NCI-H510A (cell line): ENCODE data around the gene XPNPEP1.

Experiments
- DNase-seq: peaks from one replicate; lab custom pipeline; 2025; lab: John Stamatoyannopoulos, UW

The XPNPEP1 gene

DNA sequence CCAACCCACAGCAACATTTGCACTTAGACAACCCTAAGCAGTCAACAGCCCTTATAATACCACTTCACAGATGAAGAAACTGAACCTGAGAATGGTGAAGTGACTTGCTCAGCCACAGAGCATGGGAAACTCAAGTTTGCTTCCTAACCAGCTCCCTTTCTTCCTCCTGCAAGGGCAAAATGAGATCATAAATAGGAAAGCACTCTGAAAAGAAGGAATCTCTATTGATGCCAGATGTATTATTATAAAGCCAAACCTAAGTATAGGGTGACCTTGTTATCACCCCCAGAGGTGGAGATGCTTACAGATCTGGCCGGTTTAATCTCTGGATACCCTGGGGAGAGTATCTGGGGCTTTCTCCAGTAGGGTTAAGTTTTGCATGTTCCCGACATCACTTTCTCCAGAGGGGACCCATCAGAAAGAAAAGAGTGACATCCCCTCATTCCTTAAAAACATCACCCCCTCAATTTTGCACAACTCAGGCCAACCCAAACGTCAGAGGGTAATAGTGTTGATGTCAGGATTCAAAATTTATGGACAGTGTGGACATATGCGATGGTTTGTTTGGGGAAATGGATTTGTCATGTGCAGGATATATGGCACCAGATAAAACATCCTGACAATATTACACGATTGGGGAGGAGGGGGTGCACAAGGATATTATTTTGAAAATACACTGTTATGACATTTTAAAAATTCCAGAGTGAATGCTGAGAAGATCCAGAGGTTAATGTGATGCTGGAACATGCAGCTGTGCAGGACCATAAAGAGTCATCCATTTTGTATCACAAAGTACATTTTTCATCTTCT is 24.0 kb upstream of the XPNPEP1 start:
- no peak for DNase-seq

DNA sequence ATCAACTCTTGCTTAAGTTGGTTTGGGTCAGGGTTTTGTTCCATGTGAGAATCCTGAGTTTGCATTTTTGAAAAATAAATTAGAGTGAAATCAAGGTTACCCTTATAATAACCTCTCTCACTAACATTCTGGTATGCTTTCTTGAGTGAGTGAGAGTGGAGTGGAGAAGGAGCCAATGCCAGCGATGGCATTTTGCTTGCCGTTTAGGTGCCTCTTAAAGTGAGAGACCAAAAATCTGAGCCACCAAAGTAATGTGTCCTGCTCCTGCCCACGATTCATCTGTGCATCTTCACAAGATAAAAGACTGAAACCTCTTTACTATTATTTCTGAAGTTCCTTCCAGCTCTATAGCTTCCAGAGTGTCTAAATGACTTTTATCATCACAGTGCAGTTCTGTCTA is 23.4 kb upstream of the XPNPEP1 start:
- no peak for DNase-seq

DNA sequence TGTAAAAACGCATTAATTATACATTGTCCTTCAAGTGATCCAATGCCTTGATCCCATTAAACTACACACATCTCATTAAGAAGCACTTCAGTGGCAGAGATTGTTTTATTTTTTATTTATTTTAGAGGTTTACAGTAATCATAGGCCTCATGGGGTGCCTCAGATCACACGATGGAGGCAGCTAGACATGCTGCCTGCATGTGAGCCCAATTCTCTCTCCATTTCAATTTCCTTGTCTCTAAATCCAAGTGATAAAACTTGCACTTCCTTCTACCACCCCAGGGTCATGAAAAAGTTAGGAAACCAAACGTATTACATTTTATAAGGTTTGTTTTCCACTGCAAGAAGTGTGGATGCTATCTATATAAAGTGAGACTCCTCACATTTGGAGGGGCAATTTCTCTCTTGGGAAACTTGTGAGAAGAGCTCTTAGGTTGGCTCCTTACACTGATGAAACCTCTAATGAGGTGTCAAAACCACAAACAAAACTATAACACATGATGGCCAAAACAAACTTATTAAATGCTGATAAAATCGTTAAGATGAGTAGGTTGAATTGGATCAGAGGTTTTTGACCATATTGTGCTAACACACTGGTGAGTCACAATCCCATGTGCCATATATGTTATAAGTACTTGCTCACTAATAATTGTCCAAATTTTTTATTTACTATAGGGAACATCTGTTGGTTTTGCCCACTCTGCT is 22.3 kb upstream of the XPNPEP1 start:
- no peak for DNase-seq

DNA sequence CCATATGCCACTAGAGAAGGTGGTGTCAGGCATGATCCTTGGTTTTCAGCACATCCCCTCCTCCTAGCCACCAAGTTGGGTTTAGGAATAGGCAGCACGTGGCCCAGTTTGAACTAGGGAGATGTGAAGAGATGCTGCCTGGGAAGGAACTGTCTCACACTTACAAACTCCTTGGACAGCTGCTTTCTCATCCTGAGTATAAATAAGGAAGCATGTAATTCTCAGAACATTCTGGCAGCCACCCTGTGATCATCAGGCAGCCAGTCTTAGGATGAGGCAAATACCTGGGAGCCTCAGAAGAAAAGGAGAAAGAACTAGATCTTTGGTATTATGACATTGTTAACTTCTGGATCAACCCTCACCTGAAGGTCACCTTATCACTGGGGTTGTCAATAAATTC is 21.3 kb upstream of the XPNPEP1 start:
- DNase-seq, result no peak

DNA sequence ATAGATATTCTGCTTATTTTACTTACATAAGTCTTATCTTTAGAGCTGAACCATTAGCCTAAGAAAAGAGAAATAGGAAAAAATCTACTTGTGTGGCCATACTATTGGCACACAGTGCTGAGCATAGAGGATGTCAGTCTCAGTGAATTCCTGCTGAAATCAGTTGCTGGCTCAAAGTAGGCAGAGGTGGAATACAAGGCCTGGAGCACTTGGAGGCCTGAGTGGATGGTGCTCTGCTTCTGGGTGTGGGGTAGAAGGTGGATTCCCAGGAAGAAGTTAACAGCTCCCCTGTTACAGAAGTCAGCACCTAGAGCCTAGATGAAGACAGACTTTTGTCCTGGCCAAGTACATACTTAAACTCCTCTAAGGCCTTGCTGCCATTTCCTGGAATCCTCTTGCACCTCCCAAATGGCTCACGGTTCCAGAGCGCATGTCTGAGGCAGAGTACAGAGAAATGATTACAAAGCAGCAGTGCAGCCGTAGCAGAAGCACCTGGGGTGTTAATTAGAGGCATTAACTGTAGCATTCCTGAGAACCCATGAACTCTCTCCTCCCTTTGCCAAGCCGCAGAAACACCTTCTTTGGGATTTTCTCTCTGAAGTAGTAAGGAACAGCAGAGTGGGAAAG is 18.0 kb upstream of the XPNPEP1 start:
- no peak for DNase-seq

DNA sequence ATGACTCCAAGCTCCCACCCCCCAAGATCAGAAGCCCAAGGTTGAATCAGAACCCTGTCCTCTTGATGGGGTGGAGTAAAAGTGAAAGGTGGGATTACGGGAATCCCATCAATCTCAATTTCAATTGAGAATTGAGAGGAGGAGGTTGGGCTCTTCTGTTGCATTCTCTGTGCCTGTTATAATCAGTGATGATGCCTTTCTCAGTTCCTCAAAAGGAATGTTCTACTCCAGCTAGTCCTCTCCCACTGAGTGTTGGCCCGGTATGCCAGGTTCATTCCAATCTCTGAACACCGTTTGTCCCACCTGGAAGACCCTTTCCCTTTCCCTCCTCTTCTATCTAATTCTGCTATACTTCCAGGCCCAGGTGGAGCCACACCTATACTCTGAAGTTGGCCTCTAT is 17.2 kb upstream of the XPNPEP1 start:
- DNase-seq, result no peak

DNA sequence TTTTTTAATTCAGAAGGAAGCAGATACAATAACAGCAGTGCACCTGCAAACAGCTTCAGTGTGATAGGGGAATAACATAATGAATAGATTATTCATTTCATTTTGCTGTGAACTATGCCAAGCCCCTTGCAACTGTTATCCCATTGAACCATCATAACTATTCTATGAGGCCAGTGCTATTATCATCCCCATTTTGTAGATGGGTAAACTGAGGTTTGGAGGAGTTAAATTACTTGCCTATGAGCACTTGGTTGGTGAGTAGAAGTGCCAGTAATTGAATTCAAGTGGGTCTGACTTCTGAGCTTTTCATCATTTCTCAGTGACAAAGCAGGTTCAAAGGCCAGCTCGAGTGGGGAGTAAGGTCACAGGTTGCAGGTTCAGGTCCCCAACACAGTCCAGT is 16.8 kb upstream of the XPNPEP1 start:
- DNase-seq, result no peak

DNA sequence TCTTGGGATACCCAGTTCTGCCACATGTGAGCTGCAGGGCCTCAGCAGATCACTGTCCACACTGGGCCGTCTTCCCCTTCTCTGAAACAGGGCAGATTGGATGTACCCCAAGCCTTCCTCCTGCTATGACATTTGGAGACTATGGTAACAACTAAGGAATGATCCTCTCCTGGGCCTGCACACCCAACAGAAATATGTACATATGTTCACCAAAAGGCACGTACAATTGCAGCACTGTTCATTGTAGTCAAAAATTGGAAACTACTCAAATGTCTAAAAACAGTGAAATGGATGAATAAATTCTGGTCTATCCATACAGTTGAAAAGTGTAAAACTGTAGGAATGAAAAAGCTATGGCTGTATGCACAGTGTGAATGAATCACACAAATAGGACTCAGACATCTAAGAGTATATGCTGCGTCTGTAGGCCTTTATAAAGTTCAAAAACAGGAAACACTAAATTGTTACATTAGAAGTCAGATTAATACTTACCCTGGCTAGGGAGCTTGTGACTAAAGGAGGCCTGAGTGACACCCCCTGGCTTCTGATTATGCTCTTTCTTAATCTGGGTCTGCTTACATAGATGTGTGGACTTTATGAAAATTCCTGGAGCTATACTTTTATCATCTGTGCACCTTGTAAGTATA is 16.1 kb upstream of the XPNPEP1 start:
- DNase-seq, result no peak

DNA sequence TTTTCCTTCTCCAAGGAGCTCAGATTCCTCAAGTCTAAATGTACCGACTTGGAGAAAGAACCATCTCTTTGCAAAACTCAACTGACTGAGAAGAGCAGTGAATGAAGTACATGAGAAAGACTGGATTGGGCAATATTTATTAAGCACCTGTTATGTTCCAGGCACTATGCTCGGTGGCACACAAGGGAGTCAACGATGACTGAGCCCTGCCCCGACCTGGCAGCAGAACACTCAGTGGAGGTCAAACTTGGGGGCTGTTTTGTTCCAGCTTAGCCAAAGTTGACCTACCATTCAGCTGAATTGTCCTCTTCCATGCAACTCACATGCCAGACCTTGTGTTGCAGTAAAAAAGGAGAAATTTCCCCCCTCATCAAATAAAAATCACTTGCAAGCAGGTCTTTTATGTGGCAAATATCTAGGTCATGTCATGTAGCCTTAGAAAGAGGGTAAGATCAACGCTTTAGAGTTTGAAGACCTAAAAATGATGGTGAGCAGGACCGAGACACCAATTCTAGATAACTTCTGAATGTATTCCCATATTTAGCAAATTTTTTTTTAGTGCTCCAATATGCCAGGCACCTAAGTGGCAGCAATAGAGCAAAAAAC is 14.3 kb upstream of the XPNPEP1 start:
- no peak for DNase-seq

DNA sequence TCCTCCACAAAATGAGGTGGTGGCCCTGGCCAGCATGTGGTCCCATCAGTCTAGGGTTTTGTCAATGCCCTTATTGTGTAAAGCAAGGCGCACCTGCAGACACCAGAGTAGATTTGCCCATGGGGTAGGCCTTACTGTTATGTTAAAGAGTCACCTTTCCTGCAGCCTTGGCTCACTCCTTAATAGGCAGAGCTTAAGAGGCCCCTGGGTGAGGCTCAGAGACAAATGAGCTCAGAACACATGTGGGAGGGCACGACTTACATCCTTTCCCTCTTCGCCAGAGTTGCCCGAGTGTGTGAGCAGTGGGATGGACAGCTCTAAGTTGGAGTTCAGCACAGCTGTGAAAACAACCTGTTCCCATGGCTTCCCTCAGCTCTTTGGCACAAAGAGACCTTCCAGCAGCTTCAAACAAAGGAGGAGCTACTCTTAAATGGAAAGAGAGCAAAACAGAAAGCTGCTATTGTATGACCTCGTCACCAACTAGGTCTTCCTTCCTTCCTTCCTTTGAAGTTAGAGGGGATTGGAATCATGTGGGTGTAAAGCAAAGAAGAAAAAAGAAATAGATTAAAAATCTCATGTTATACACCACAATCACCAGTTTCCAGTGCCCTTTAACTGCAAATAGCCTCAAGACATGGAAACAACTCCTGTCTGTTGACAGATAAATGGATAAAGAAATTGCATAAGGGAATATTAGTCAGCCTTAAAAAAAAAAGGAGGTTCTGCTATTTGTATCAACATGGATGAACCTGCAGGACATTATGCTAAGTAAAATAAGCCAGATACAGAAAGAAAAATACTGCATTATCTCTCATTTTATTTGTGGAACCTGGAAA is 11.9 kb upstream of the XPNPEP1 start:
- DNase-seq, result no peak

DNA sequence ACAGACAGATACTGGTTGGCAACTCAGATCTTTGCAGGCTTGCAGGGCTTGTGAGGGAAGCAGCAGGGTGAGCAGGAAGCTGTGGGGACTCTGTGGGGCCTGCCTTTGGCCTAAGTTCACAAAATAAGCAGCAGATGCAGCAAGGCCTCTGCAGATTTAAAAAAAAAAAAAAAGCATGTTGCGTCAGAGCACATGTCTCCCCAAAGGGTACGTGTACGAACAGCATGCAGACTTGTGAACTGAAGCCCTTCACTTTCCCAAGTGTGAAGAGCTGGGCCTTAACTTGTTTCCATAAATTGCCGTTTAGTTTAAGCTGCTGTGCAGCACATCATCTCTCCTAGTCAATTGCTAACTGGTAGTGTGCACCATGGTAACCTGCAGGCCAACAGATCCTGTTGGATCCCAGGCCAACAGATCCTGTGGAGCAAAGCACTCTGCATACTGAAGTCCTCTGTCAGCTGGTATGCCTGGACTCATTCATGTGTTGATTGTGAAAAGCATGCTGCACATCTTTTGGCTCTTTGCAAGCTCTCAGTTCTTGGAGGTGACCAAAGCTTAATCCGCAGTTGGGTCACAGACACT is 10.8 kb upstream of the XPNPEP1 start:
- DNase-seq, result no peak

DNA sequence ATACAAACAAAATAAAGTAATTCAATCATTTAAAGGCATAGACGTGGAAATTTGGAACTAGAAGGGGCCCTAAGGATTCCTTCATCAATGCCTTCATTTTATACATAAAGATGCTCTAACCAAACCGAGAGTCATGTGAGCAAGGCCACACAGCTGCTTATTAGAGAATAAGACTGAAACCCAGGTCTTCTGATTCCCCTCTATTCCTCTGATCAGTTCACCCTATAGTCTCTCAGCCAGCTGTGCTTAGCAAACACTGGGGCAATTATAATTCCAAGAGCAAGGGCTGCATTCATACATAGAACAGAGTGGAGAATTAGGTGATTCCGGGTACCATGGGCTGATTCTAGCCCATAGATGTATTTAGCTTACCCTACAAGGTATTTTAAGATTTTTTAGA is 9.7 kb upstream of the XPNPEP1 start:
- DNase-seq, result no peak

DNA sequence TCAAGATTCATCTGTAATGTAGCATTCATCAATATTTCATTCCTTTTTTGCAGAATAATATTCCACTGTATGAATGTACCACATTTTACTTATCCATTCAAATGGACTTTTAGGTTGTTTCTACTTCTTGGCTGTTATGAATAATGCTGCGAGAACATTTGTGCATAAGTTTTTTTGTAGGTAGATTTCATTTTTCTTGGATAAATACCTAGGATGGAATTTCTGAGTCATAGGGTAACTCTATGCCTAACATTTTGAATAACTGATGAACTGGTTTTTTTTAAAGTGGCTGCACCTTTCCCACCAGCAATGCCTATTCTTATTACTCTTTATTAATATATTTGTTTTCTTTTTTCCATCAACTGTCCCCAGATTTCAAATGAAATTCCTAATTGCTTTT is 9.1 kb upstream of the XPNPEP1 start:
- no peak for DNase-seq

DNA sequence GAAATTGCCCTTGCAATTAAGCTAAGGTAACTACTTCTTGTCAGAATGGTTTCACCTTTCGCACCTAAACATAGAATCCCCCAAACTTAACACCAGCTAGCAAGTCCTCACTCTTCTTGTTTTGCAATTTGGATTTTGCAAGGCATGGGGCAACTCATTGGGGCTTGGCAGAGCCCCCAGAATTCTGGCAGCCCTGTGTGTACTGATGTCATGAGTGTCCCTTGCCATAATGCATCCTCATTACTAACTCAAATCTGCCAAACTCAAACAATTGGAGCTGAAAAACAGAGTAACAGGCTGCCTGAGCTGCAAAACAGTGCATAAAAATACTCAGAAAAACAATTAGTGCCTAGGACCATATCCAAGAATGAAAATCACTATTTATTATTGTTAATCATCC is 7.9 kb upstream of the XPNPEP1 start:
- no peak for DNase-seq

DNA sequence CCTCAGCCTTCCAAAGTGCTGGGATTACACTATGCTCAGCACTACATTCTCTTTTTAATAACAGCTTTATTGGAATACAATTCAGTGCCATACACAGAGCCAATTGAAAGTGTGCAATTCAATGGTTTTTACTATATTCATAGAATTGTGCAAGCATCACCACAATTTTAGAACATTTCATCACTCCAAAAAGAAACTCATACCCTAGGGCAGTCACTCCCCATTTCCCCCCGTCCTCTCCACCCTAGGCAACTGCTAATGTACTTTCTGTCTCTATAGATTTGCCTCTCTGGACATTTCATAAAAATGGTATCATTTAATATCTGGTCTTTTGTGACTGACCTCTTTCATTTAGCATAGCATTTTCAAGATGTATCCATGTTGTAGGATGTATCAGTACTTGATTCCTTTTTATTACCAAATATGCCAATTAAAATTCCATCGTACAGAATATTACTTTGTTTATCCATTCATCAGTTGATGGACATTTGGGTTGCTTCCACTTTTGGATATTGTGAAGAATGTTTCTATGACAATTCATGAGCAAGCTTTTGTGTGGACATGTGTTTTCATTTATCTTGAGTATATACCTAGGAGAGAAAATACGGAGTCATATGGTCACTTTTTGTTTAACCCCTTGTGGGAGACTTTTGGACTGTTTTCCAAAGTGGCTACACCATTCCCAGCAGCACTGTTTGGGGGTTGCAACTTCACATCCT is 6.3 kb upstream of the XPNPEP1 start:
- no peak for DNase-seq

DNA sequence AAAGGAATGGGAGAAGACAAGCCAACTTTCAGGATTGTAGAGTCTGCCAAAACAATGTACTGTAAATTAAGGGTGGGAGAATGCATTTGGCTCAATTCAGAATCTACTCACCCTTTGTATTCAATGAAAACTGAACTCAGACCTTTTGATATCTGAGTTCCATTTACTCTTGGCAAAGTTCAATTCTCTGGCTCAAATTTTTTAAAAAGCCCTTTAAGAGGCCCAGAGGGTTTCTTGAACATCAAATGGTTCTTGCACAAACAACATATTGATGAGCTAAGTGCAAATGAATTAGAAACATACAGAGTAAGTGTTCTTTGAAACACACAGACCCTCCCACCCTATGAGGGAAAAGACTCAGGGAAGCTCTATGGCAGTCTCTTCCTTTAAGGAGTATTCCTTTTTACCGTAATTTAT is 5.2 kb upstream of the XPNPEP1 start:
- no peak for DNase-seq

DNA sequence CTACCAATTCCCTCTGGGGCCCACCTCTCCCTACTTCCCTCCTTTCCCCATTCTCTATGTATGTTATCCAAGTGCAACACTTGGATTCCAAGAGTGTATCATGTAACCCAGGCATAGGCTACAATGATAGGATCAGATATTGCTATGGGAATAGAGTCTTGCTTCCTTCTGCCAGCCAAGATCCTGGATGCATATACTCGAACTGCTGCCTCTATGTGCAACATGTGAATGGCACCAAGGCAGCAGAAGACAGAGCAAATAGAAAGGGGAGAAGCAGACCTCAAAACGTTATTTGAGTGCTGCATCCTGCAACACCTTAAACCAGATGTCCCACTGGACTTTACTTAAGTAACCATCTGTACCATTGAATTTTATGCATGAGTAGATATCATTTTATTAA is 3.5 kb upstream of the XPNPEP1 start:
- DNase-seq, result no peak

DNA sequence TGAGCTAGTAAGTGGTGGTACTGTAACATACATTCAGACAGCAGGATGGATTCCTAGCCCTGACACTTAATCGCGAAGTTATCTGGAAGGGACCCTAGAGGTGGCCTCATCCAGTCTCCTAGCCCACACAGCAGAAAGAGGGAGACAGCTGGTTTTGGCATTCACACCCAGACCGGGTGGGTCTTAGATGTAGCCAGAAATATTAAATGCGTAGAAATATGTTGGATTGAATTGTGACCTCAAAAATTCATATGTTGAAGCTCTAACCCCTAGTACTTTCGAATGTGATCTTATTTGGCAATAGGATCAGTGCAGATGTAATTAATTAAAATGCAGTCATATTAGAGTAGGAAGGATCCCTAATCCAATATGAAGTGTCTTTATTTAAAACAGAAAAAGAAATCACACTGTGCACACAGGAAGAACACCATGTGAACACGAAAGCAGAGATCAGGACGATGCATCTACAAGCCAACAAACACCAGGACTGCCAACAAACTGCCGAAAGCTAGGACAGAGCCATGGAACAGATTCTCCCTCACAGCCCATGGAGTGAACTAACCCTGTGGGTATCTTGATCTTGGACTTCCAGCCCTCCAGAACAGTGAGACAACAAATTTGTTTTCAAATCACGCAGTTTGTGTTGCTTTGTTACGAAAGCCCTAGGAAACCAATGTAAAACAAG is 2.9 kb upstream of the XPNPEP1 start:
- DNase-seq, result no peak

DNA sequence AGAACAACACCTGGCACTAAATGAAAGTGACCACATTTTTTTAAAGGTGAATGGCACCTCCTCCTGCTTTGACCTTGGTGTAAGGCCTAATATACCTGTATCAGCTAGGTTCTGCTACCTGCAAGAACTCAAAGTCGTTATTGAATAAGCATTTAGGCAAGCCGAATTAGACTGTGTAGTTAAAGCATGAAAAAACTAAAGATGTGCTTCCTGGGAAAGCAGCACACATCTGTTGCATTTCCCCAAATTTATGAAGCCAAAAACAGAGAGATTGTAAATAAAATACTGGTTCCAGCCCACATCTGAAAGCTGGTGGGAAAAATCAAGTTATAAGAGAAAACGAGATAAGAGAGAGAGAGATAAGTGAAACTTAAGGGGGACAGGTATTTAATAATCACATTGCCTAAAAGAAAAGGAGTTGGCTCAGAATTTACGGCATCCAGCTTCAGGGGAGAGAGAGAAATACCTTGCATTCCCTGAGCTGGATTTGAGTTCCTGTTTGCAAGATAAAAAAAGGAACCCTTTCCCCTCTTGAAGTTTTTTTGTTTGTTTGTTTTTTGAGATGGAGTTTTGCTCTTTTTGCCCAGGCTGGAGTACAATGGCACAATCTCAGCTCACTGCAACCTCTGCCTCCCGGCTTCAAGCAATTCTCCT is 1.8 kb upstream of the XPNPEP1 start:
- DNase-seq, result no peak
